NCI-H2081 treated with DMSO at 0.1 percent for 48 hours (cell line): ENCODE measurements around the gene CFAP100.

Source experiments
- DNase-seq: peaks from one replicate; lab custom pipeline; 2025; lab: John Stamatoyannopoulos, UW

The CFAP100 gene

GRCh38 chr3:126442094-126442855, 47.6 kb downstream of the CFAP100 start:
- DNase-seq = no peak

GRCh38 chr3:126442856-126443242, 48.1 kb downstream of the CFAP100 start:
- no peak for DNase-seq

- DNase-seq = no peak
Measured at GRCh38 chr3:126445506-126445905, 50.8 kb downstream of the CFAP100 start.

GRCh38 chr3:126446301-126446700, 51.6 kb downstream of the CFAP100 start:
- no peak for DNase-seq

GRCh38 chr3:126446791-126447190, 52.1 kb downstream of the CFAP100 start:
- DNase-seq = no peak

GRCh38 chr3:126447456-126448106, 52.9 kb downstream of the CFAP100 start:
- DNase-seq = no peak

- DNase-seq = no peak
Measured at GRCh38 chr3:126448136-126448892, 53.6 kb downstream of the CFAP100 start.

GRCh38 chr3:126448893-126449180, 54.1 kb downstream of the CFAP100 start:
- DNase-seq = no peak

- no peak for DNase-seq
Measured at GRCh38 chr3:126449621-126450051, 54.9 kb downstream of the CFAP100 start.

- DNase-seq = no peak
Measured at GRCh38 chr3:126450219-126450618, 55.5 kb downstream of the CFAP100 start.

- no peak for DNase-seq
Measured at GRCh38 chr3:126450744-126451143, 56.0 kb downstream of the CFAP100 start.

GRCh38 chr3:126451511-126451910, 56.8 kb downstream of the CFAP100 start:
- DNase-seq = no peak

- peak; percentile 20 for DNase-seq
Measured at GRCh38 chr3:126452213-126452612, 57.5 kb downstream of the CFAP100 start.

GRCh38 chr3:126454025-126454424, 59.3 kb downstream of the CFAP100 start:
- no peak for DNase-seq

- DNase-seq = no peak
Measured at GRCh38 chr3:126454437-126455198, 59.9 kb downstream of the CFAP100 start.

- DNase-seq = no peak
Measured at GRCh38 chr3:126456211-126456610, 61.5 kb downstream of the CFAP100 start.

GRCh38 chr3:126456766-126457388, 62.2 kb downstream of the CFAP100 start:
- no peak for DNase-seq

- no peak for DNase-seq
Measured at GRCh38 chr3:126459111-126459762, 64.5 kb downstream of the CFAP100 start.

GRCh38 chr3:126459763-126460127, 65.0 kb downstream of the CFAP100 start:
- no peak for DNase-seq

- no peak for DNase-seq
Measured at GRCh38 chr3:126460381-126460780, 65.7 kb downstream of the CFAP100 start.

GRCh38 chr3:126461450-126462070, 66.9 kb downstream of the CFAP100 start:
- DNase-seq = no peak
